Right ventricle myocardium superior (tissue), 1 donor: ENCODE results near the gene RPS15A. TPM values are rescaled to one million over a fixed set of nuclear protein-coding genes. Genes with fewer than 3 reads are reported as not detected.
A peak's percentile ranks its signal among the peaks of the same experiment; 100 is the strongest.
"Not testable (repeated sequence)": the region's sequence is repeated elsewhere in the genome, so short reads cannot be mapped to it uniquely, and the experiment has no call there.

Source experiments
- ATAC-seq: fragments of 200-7000 bp; cut with Tn5 transposase; one replicate; pipeline ENCODE4 v1.9.1; 2020; ENCODE audit warnings: mild to moderate bottlenecking; ENCODE audit not compliant: poor library complexity
- DNase-seq: peaks from one replicate; pipeline ENCODE4 v3.0.0-alpha.2; 2020
- intact Hi-C: fragments of 100-400 bp; cut with DNase I; formaldehyde crosslinking; loops from one replicate; pipeline ENCODE4 v1.11.2; 2022
- total RNA-seq: library from RNA; stranded (reverse); fragmentation: NEBNext Ultra II Directional; extraction: Animal tissue kit (Norgen Biotek cat#: 25700); gene quantifications from one replicate; pipeline ENCODE4 v1.2.1, GENCODE V29; 2021
- donor health status: DM: no; HTN: yes; CAD: no; lungs with severe emphysema.

RPS15A gene
- total RNA-seq, 1 donor from 2014 or later: 632 TPM

GRCh38 chr16:18767217-18767616, 22.9 kb downstream of the RPS15A start:
- intact Hi-C loops: not testable (repeated sequence)

GRCh38 chr16:18762713-18763112, 27.4 kb downstream of the RPS15A start:
- ATAC-seq, intact Hi-C loops, DNase-seq: not testable (repeated sequence)

More at GRCh38 chr16:18767217-18767616, 22.9 kb downstream of the RPS15A start:
- not testable (repeated sequence) for ATAC-seq, DNase-seq

DNA sequence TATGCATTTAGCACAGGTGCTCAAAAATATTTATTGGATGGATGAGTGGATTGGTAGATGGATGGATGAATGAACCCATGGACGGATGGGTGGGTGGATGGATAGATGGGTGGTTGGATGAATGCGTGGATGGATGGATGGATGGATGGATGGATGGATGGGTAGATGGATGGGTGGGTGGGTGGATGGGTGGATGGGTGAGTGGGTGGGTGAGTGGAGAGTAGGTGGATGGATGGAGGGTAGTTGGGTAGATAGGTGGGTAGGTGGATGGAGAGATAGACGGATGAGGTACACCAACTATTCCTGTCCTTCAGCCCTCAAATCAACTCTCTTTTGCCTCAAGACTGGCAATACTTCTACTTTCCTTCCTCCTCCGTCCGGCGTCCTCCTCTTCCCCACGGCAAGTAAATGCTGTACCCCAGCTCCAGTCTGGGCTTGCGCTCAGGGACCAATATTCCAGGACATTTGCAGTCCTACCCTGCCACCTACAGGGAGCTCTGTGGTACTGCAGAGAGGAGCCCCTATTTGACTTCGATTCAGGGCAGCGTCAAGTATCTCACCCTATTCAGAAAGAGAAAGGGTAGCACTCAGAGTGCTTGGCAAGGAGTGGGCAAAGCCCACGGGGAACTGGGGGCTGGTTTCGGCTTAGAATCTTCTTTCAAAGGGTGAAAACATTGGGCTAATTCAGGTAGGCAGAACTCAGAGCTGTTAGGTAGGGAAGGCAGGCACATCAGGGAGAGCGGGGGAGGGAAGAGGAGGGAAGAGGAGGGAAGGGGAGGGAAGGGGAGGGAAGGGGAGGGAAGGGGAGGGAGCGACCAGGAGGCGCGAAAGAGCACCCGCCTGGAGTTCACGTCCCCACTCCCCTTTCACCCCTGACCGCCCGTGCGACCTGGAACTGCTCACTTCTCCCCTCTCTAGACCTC, 30.3 kb downstream of the RPS15A start:
- intact Hi-C loops: not testable (repeated sequence)
- DNase-seq: peak; percentile 48
- peak; percentile 92 for ATAC-seq

- ATAC-seq, intact Hi-C loops, DNase-seq: not testable (repeated sequence)
Observed at GRCh38 chr16:18757960-18758660, 32.0 kb downstream of the RPS15A start.

DNA sequence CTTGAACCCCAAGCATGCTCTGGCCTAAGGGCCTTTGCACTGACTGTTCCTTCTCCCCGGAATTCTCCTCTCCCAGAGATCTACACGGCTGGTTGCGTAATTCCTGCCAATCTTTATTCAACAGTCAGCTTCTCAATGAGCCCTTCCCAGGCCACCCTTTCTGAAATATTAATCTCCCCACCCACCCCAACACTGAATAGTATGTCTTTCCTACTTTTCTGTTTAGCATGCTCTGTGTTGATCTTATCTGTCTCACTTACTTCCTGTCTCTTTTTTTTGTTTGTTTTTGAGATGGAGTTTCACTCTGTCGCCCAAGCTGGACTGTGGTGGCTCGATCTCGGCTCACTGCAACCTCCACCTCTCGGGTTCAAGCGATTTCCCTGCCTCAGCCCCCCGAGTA, 33.5 kb downstream of the RPS15A start:
- DNase-seq, intact Hi-C loops, ATAC-seq: not testable (repeated sequence)

GRCh38 chr16:18742870-18743269, 47.3 kb downstream of the RPS15A start:
- DNase-seq, intact Hi-C loops, ATAC-seq: not testable (repeated sequence)

GRCh38 chr16:18740027-18740426, 50.1 kb downstream of the RPS15A start:
- ATAC-seq, DNase-seq, intact Hi-C loops: not testable (repeated sequence)

DNA sequence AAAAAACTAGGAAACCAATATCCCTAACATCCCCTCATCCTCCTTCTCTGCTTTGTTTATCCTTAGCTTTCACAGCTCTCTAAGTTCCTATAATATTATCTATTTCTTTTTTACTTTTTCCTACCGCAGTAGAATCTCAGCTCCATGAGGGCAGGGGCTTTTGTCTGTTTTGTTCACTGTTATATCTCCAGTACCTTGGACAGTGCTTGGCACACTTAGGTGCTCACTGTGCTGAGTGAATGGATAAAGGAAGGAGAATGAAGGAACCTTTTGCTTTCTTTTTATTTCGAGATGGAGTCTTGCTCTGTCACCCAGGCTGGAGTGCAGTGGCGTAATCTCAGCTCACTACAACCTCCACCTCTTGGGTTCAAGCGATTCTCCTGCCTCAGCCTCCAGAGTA, 51.4 kb downstream of the RPS15A start:
- ATAC-seq, intact Hi-C loops, DNase-seq: not testable (repeated sequence)

GRCh38 chr16:18734279-18734678, 55.9 kb downstream of the RPS15A start:
- ATAC-seq, DNase-seq, intact Hi-C loops: not testable (repeated sequence)

Other genes starting within 250 kb of the RPS15A start
- gene NOMO2, start 228.2 kb downstream of the RPS15A start, total RNA-seq: 186 TPM
- 21.0 TPM for gene ARL6IP1, start 11.2 kb upstream of the RPS15A start, total RNA-seq
- 39.3 TPM for gene SMG1, start 136.1 kb upstream of the RPS15A start, total RNA-seq
- 0.67 TPM for gene TMC7, start 193.6 kb upstream of the RPS15A start, total RNA-seq